ENCODE data around the gene PIGC. TPM values are rescaled to one million over a fixed set of nuclear protein-coding genes. Genes with fewer than 3 reads are reported as not detected.

The PIGC gene
- total RNA-seq, 1 experiment from 2014 or later, result 29.2 TPM

- Mint-ChIP-seq H3K4me3 (ENCODE audit: low read depth, unreplicated experiment) (no peak overlapping the region), H3K27ac (ENCODE audit: unreplicated experiment) (no peak overlapping the region), H3K4me1 (ENCODE audit: low read depth, unreplicated experiment) (peaks cover 61% of the 10 kb centered on the region), H3K27me3 (ENCODE audit: unreplicated experiment) (no peaks in the 10 kb centered on the region), H3K9me3 (ENCODE audit: low read depth, unreplicated experiment) (no peaks in the 10 kb centered on the region), H3K36me3 (ENCODE audit: insufficient read depth, unreplicated experiment) (no peaks in the 10 kb centered on the region)
- DNase-seq, result no peak
- CTCF ChIA-PET, result interaction anchor here (1.1 kb wide), 1 partner anchor 24 kb away, joined by 3 read pairs; no protein-coding TSS in a partner anchor
- no peak for TF ChIP-seq CTCF (IDR thresholded peaks at IDR 0.05; ENCODE audit: unreplicated experiment)
- intact Hi-C loops (cut with micrococcal nuclease; ENCODE audit: unreplicated experiment), result no loop called here
- BruUV-seq (replicated peaks), result no TSS peak
Observed at GRCh38 chr1:172473302-172473701, 29.4 kb upstream of the PIGC start.

DNA sequence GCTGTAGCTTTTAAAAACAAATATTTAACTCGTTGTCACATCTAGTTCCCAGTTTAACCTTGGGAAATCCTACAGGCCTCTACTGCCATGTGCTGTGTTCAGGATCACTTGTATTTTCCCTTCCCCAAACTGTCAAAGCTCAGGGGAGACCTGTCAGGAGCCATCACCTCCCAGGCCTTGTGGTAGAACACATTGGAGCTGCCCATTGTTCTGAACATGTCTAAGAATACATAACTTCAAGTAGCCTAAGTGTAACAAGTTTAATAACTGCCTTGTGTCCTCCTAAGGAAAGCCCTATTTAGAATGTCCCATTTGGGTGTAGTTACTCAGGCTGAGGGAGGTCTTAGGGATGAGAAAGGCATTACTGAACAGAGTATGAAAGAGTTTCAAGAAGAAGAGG is 28.6 kb upstream of the PIGC start:
- TF ChIP-seq CTCF (IDR thresholded peaks at IDR 0.05; ENCODE audit: unreplicated experiment), result no peak
- no peaks in the 10 kb centered on the region for H3K36me3 Mint-ChIP-seq (ENCODE audit: insufficient read depth, unreplicated experiment)
- peaks cover 56% of the 10 kb centered on the region for H3K4me1 Mint-ChIP-seq (ENCODE audit: low read depth, unreplicated experiment)
- CTCF ChIA-PET, result no interaction called here
- DNase-seq, result no peak
- H3K27ac Mint-ChIP-seq (ENCODE audit: unreplicated experiment), result no peak overlapping the region
- H3K4me3 Mint-ChIP-seq (ENCODE audit: low read depth, unreplicated experiment), result no peak overlapping the region
- BruUV-seq (replicated peaks), result no TSS peak
- intact Hi-C loops (cut with micrococcal nuclease; ENCODE audit: unreplicated experiment), result no loop called here
- H3K9me3 Mint-ChIP-seq (ENCODE audit: low read depth, unreplicated experiment), result no peaks in the 10 kb centered on the region
- H3K27me3 Mint-ChIP-seq (ENCODE audit: unreplicated experiment), result no peaks in the 10 kb centered on the region

DNA sequence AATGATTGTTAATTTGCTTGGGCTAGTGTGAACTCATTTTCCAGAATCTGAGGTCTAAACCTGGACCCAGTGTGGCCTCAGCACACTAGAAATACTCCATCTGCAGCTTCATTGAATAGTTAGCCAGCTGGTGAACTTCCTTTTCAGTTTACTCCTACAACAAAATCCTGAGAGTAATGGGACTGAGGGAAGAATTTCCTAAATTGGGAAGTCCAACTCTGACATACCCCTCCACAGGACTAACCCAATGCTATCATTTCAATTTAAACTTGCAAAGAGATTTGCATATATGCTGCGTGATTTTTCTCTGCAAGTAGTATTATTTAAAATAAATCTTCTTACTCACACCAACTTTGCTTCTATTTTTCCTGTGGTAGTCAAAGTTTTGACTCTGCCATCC is 27.8 kb upstream of the PIGC start:
- peaks cover 56% of the 10 kb centered on the region for H3K4me1 Mint-ChIP-seq (ENCODE audit: low read depth, unreplicated experiment)
- H3K9me3 Mint-ChIP-seq (ENCODE audit: low read depth, unreplicated experiment), result no peaks in the 10 kb centered on the region
- H3K36me3 Mint-ChIP-seq (ENCODE audit: insufficient read depth, unreplicated experiment), result no peaks in the 10 kb centered on the region
- no peak for TF ChIP-seq CTCF (IDR thresholded peaks at IDR 0.05; ENCODE audit: unreplicated experiment)
- BruUV-seq (replicated peaks), result no TSS peak
- no peak for DNase-seq
- H3K27me3 Mint-ChIP-seq (ENCODE audit: unreplicated experiment), result no peaks in the 10 kb centered on the region
- H3K4me3 Mint-ChIP-seq (ENCODE audit: low read depth, unreplicated experiment), result no peak overlapping the region
- intact Hi-C loops (cut with micrococcal nuclease; ENCODE audit: unreplicated experiment), result no loop called here
- CTCF ChIA-PET, result no interaction called here
- no peak overlapping the region for H3K27ac Mint-ChIP-seq (ENCODE audit: unreplicated experiment)

- no peak for TF ChIP-seq CTCF (IDR thresholded peaks at IDR 0.05; ENCODE audit: unreplicated experiment)
- no peaks in the 10 kb centered on the region for H3K27me3 Mint-ChIP-seq (ENCODE audit: unreplicated experiment)
- H3K4me3 Mint-ChIP-seq (ENCODE audit: low read depth, unreplicated experiment), result no peak overlapping the region
- H3K4me1 Mint-ChIP-seq (ENCODE audit: low read depth, unreplicated experiment), result peaks cover 47% of the 10 kb centered on the region
- CTCF ChIA-PET, result no interaction called here
- H3K27ac Mint-ChIP-seq (ENCODE audit: unreplicated experiment), result no peak overlapping the region
- no peak for DNase-seq
- no TSS peak for BruUV-seq (replicated peaks)
- H3K9me3 Mint-ChIP-seq (ENCODE audit: low read depth, unreplicated experiment), result no peaks in the 10 kb centered on the region
- no peaks in the 10 kb centered on the region for H3K36me3 Mint-ChIP-seq (ENCODE audit: insufficient read depth, unreplicated experiment)
- intact Hi-C loops (cut with micrococcal nuclease; ENCODE audit: unreplicated experiment), result no loop called here
Observed at GRCh38 chr1:172470149-172470548, 26.3 kb upstream of the PIGC start.
